ENCODE measurements around the gene ART1.

The ART1 gene

GRCh38 chr11:3667149-3668035 lies 22.5 kb downstream of the ART1 start:
- no peak for FAIRE-seq

DNA sequence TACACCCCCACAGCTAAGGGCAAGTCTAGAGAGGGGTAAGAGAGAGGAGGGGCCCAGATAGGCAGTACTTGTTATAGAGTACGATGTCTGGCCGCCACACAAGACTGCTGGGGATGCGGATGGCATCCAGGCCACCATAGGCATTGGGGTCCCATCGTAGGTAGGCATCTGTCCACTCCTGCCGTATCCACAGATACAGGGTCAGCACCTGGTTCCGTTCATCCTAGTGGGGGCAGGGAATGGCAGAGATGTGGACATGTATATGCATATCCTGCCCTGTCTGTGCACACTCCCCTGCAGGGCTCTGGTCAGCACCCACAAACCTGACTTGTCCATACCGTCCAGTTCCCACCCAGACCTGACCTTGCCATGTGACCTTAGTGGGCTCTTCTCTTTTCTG lies 24.2 kb downstream of the ART1 start:
- FAIRE-seq = no peak

- no peak for FAIRE-seq
Measured at GRCh38 chr11:3669742-3670183, 24.8 kb downstream of the ART1 start.

DNA sequence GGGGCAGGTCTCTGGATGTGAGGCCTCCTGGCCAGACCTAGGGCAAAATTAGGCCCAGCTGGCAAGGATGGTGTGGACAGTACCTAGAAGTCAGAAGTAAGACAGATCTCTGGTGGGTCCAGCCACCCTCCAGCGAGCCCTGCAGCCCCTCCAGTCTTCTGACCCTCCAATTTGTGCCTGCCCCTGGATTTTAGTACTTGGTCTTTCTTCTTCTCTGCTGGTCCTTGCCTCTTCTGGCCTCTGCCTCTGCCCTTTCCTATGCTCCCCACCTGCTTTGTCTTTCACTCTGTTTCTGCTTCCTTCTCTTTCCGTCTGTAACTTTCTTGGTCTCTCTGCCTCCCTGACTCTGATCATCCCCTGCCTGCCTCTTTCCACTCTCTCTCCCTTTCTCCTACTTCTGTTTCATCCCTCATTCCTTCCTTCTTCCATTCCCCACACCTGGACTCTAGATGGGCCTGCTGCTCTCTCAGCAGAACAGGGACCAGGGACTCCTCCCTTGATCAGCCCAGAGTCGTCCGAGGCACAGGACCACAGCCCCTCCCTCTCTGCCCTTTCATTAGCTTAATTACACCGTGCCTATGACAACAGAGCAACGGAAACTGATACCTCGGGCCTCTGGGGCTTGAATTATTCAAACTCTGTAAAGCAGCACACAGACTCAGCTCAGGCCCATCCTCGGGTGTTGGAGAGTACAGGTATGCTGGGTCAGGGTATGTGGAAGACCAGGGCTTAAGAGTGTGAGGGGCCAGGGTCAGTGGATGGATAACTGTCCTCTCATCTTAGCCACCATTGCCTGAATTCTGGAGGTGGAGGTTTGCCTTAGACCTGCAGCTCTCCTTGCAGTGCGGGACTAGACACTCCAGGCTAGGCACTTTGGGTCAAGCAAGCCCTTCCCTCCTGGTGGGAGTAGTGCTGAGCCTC lies 26.7 kb downstream of the ART1 start, which contains the start of gene CHRNA10:
CHRNA10 (minus strand) TSS at position 51 of the 921 bp plus-strand sequence. CDS start 72 bp downstream, outside the sequence.
- no peak for FAIRE-seq

GRCh38 chr11:3674189-3674588 lies 29.3 kb downstream of the ART1 start:
- FAIRE-seq = no peak

- FAIRE-seq = no peak
Measured at GRCh38 chr11:3675971-3676370, 31.0 kb downstream of the ART1 start.

DNA sequence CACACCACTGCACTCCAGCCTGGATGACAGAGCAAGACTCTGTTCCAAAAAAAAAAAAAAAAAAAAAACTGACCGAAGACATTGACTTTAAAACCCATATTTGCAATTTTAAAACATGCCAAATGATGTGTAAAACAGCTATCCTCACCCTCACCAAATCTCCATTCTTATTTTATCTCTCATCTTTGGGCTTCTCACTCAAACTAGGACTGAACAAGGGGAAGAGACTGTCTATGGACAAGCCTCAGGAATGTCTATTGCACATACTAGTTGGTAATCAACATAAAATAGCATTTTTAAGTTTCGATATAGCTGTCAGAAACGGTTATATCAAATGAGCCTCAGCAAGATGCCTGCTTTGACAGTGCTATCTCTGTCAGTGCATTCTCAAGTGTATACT lies 34.1 kb downstream of the ART1 start:
- no peak for FAIRE-seq

GRCh38 chr11:3683039-3683438 lies 38.1 kb downstream of the ART1 start:
- FAIRE-seq = no peak

DNA sequence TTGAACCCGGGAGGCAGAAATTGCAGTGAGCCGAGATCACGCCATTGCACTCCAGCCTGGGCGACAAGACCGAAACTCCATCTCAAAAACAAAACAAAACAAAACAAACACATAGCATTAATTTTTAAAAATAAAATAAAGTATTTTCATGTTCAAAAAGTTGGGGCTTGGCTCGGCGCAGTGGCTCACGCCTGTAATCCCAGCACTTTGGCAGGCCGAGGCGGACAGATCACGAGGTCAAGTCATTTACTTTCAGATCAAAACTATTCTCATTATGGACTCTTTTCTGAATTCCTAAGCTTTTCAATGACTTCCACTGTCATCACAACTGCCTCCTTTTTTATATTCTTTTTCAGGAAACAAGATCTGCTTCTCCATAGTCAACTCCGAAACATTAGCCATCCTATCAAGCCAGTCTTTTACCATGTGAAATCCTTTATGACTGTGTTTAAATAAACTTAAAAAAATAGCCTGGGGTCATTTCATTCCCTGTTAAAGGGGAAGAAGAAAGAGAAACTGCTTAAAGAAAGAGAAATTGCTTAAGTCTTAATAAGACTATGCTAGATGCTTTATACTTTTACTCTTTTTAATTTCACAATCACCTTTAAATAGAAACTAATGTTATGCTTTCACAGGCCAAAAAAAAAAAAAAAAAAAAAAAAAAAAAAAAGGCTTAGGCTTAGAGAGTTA lies 39.3 kb downstream of the ART1 start:
- no peak for FAIRE-seq

- FAIRE-seq = no peak
Measured at GRCh38 chr11:3684819-3685172, 39.9 kb downstream of the ART1 start.

DNA sequence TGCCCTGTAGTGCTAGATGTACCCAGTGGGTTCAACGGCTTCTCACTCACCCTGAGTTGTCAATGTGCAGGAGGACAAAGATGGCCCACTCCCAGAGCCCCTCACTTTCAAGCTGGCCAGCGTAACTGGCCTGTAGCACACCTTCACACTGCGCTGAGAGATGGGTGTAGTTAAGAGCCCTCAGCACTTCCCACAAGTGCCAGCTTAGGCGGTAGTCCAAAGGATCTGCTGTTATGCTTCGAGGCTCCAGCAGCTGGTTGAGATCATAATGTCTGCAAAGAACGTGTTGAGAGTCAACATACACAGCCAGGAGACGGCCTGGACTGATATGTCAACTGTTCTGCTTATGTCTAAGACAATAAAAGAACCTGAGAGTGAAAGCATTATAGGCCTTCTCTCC lies 41.0 kb downstream of the ART1 start:
- FAIRE-seq = no peak

DNA sequence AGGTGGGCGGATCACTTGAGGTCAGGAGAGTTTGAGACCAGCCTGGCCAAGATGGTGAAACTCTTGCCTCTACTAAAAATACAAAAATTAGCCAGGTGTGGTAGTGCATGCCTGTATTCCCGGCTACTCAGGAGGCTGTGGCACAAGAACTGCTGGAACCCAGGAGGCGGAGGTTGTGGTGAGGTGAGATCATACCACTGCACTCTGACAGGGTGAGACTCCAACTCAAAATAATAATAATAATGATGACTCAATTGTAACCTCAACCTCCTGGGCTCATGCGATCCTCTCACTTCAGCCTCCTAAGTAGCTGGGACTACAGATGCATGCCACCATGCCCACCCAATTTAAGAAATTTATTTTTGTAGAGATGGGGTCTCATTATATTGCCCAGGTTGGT lies 41.8 kb downstream of the ART1 start:
- FAIRE-seq = no peak

GRCh38 chr11:3700410-3700809 lies 55.5 kb downstream of the ART1 start:
- FAIRE-seq = no peak

DNA sequence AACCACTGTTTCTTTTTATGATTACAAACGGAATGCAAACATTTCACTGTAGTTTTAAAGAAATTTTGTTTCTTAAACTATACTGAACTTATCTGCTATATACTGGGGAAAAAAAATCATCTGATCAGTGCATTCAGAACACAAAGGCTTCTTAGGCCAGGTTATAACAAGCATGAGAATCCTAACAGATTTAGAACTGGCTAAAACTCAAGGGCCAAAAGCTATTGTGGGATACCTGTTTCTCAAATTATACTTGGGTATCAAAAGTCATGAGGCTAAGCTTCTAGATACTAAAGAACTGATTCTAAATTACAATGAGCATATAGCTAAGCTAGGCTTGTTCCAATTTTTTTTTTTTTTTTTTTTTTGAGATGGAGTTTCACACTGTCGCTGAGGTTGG lies 56.0 kb downstream of the ART1 start:
- FAIRE-seq = no peak

DNA sequence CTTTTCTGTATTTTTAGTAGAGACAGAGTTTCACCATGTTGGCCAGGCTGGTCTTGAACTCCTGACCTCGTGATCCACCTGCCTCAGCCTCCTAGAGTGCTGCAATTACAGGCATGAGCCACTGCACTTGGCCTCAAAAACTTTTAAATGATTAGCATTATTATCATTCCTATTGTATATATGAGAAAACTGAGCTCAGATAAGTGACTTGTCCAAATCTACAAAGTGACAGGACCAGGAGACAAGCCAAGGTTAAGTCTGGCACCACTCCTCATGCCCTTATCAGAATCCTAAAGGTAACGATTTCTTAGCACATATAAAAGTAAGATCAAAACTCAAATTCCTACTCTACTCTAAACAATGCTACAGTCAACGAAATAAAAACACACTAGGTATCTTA lies 58.5 kb downstream of the ART1 start:
- FAIRE-seq = no peak

- no peak for FAIRE-seq
Measured at GRCh38 chr11:3707176-3707575, 62.2 kb downstream of the ART1 start.

- FAIRE-seq = no peak
Measured at GRCh38 chr11:3709977-3710376, 65.0 kb downstream of the ART1 start.

DNA sequence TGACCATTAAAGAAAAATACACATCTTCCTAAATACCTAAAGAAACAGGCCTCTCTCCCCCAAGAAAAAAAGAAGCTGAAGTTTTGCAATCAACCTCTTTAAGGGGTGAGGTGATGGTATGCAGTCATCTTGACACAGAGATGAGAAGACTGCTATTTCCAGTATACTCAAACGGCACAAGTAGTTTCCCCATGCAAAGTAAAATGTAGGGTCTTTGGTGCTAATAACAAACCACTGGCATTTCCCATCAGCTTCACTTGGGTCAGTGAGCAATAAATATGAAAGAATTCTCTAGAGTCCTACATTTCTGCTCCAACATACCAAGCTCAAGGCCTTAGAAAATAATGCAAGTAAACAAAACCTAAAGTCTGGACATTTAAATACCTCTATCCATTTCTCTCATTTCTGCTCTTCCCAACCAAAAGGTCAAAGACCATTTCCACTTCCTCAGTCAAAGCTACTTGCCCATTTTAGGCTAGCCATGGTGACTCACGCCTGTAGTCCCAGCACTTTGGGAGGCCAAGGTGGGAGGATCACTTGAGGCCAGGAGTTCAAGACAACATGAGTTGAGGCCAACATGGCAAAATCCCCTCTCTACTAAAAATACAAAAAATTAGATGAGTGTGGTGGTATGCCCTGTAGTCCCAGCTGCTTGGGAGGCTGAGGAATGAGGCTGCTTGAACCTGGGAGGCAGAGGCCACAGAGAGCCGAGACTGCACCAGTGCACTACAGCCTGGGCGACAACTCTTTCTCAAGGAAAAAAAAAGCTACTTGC lies 65.7 kb downstream of the ART1 start:
- FAIRE-seq = no peak

GRCh38 chr11:3712274-3712673 lies 67.3 kb downstream of the ART1 start:
- no peak for FAIRE-seq

Measured in endometrium (tissue), 2 donors.